Measurements from ENCODE around the gene CENPT.

The CENPT gene

DNA sequence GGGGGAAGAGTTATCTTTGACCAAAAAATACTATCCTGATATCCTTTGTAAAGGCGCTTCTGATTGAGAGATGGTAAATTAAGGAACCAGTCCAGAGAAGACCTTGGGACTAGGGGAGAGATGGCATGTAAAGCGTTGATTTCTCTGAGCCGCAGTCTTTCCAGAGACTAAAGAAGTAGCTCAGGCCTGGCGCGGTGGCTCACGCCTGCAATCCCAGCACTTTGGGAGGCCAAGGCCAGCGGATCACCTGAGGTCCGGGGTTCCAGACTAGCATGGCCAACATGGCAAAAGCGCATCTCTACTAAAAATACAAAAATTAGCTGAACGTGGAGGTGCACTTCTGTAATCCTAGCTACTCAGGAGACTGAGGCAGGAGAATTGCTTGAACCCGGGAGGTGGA is 625 bp upstream of the CENPT start:
- H4K91ac ChIP-seq (ENCODE audit: low read depth, low read length, poor library complexity), result no peak overlapping the region
- H3K36me3 ChIP-seq (replicated peaks in 1 of 2; ENCODE audit: control insufficient read depth in 2 of 2, insufficient read depth in 2 of 2, low read length in 2 of 2), result peaks cover 4 to 47% of the 10 kb centered on the region in 2 donors
- peaks cover 21% of the 10 kb centered on the region in 2 donors for H3K4me1 ChIP-seq (ENCODE audit: control insufficient read depth in 2 of 2, insufficient read depth in 1 of 2, low read depth in 1 of 2, low read length in 2 of 2)
- H3K4ac ChIP-seq (ENCODE audit: low read length), result no peak overlapping the region
- peak overlapping the region; percentile 83 for H3K4me2 ChIP-seq (ENCODE audit: insufficient read depth, low read length, poor library complexity, severe bottlenecking)
- no peaks in the 10 kb centered on the region for H3K27me3 ChIP-seq (ENCODE audit: control insufficient read depth in 3 of 3, insufficient read depth in 3 of 3, low read depth in 1 of 3, low read length in 3 of 3)
- H2BK15ac ChIP-seq (ENCODE audit: low read length), result no peak overlapping the region
- WGBS, 2 donors (ENCODE audit: extremely low coverage in 2 of 2, insufficient read length in 2 of 2, insufficient replicate concordance in 1 of 2), result no CpG with 5 or more reads among the region's 11 CpGs
- no peak overlapping the region for H3K9ac ChIP-seq (ENCODE audit: low read depth, low read length, poor library complexity)
- H2BK5ac ChIP-seq (ENCODE audit: low read length), result no peak overlapping the region
- H4K8ac ChIP-seq (ENCODE audit: low read depth, low read length), result no peak overlapping the region
- H2BK12ac ChIP-seq (ENCODE audit: low read length), result no peak overlapping the region
- H3K27ac ChIP-seq (replicated peaks; ENCODE audit: low read length), result no peak overlapping the region
- no peak overlapping the region for H3K14ac ChIP-seq (ENCODE audit: low read length)
- H3K18ac ChIP-seq (ENCODE audit: low read length), result no peak overlapping the region
- no peak overlapping the region for H2AK5ac ChIP-seq (ENCODE audit: low read depth, low read length)
- no peak overlapping the region for H2BK120ac ChIP-seq (ENCODE audit: low read depth, low read length)
- H3K79me1 ChIP-seq (ENCODE audit: low read depth, low read length), result peaks cover 10% of the 10 kb centered on the region
- H3K23ac ChIP-seq (ENCODE audit: low read depth, low read length, poor library complexity), result no peak overlapping the region
- no peak for DNase-seq (ENCODE audit: low spot score)
- no peaks in the 10 kb centered on the region for H3K9me3 ChIP-seq (replicated peaks in 1 of 2; ENCODE audit: control insufficient read depth in 2 of 2, insufficient read depth in 1 of 2, low read depth in 1 of 2, low read length in 2 of 2)
- no peak overlapping the region for H2AFZ ChIP-seq (ENCODE audit: low read length)
- H3K4me3 ChIP-seq (ENCODE audit: low read length in 2 of 2), result peak overlapping the region in 1 of 2 donors; percentile 97

GRCh38 chr16:67846320-67847063 is 1.0 kb downstream of the CENPT start, which contains the start of gene NUTF2:
Gene NUTF2 (plus strand): TSS chr16:67846933. CDS start chr16:67865131, 18,198 bp downstream.
- peak within 1 kb of the TSS; percentile 83 for H3K23ac ChIP-seq (ENCODE audit: low read depth, low read length, poor library complexity)
- H3K9ac ChIP-seq (ENCODE audit: low read depth, low read length, poor library complexity), result peak within 1 kb of the TSS; percentile 97
- peaks cover 15% of the 10 kb centered on the region for H3K79me1 ChIP-seq (ENCODE audit: low read depth, low read length)
- H3K27ac ChIP-seq (replicated peaks; ENCODE audit: low read length), result peak within 1 kb of the TSS; percentile 89
- peaks cover 4 to 33% of the 10 kb centered on the region in 2 donors for H3K36me3 ChIP-seq (replicated peaks in 1 of 2; ENCODE audit: control insufficient read depth in 2 of 2, insufficient read depth in 2 of 2, low read length in 2 of 2)
- H2BK5ac ChIP-seq (ENCODE audit: low read length), result peak within 1 kb of the TSS; percentile 79
- no peak within 1 kb of the TSS for H4K8ac ChIP-seq (ENCODE audit: low read depth, low read length)
- peak within 1 kb of the TSS; percentile 97 to 98 for H3K4me3 ChIP-seq (ENCODE audit: low read length in 2 of 2)
- no peak within 1 kb of the TSS for H4K91ac ChIP-seq (ENCODE audit: low read depth, low read length, poor library complexity)
- H3K14ac ChIP-seq (ENCODE audit: low read length), result peak within 1 kb of the TSS; percentile 75
- H3K4me2 ChIP-seq (ENCODE audit: insufficient read depth, low read length, poor library complexity, severe bottlenecking), result peak within 1 kb of the TSS; percentile 83
- peak within 1 kb of the TSS; percentile 73 for H2AK5ac ChIP-seq (ENCODE audit: low read depth, low read length)
- peak; percentile 99 for DNase-seq (ENCODE audit: low spot score)
- no CpG with 5 or more reads among the region's 57 CpGs for WGBS, 2 donors (ENCODE audit: extremely low coverage in 2 of 2, insufficient read length in 2 of 2, insufficient replicate concordance in 1 of 2)
- no peaks in the 10 kb centered on the region for H3K9me3 ChIP-seq (replicated peaks in 1 of 2; ENCODE audit: control insufficient read depth in 2 of 2, insufficient read depth in 1 of 2, low read depth in 1 of 2, low read length in 2 of 2)
- no peak within 1 kb of the TSS for H3K4ac ChIP-seq (ENCODE audit: low read length)
- H3K4me1 ChIP-seq (ENCODE audit: control insufficient read depth in 2 of 2, insufficient read depth in 1 of 2, low read depth in 1 of 2, low read length in 2 of 2), result peaks cover 22 to 23% of the 10 kb centered on the region in 2 donors
- peak within 1 kb of the TSS; percentile 55 for H2BK15ac ChIP-seq (ENCODE audit: low read length)
- peak within 1 kb of the TSS; percentile 81 for H2AFZ ChIP-seq (ENCODE audit: low read length)
- H3K27me3 ChIP-seq (ENCODE audit: control insufficient read depth in 3 of 3, insufficient read depth in 3 of 3, low read depth in 1 of 3, low read length in 3 of 3), result no peaks in the 10 kb centered on the region
- peak within 1 kb of the TSS; percentile 94 for H3K18ac ChIP-seq (ENCODE audit: low read length)
- H2BK12ac ChIP-seq (ENCODE audit: low read length), result no peak within 1 kb of the TSS
- H2BK120ac ChIP-seq (ENCODE audit: low read depth, low read length), result no peak within 1 kb of the TSS

DNA sequence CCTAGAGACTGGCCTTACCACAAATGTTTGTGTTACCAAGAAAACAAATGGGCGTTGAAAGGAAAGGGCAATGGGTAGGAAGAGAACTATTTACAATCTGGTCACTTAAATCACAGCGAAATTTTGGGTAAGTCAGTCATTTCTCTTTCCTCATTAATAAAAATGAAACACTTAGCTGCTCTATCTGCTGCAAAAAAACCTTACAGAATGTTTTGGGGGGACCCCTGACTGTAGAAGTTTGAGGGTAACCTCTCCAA is 1.5 kb downstream of the CENPT start:
- H3K9ac ChIP-seq (ENCODE audit: low read depth, low read length, poor library complexity), result peak overlapping the region; percentile 32
- H3K27me3 ChIP-seq (ENCODE audit: control insufficient read depth in 3 of 3, insufficient read depth in 3 of 3, low read depth in 1 of 3, low read length in 3 of 3), result no peaks in the 10 kb centered on the region
- H2AFZ ChIP-seq (ENCODE audit: low read length), result peak overlapping the region; percentile 81
- H2BK15ac ChIP-seq (ENCODE audit: low read length), result no peak overlapping the region
- H2AK5ac ChIP-seq (ENCODE audit: low read depth, low read length), result no peak overlapping the region
- no peak overlapping the region for H2BK120ac ChIP-seq (ENCODE audit: low read depth, low read length)
- DNase-seq (ENCODE audit: low spot score), result no peak
- no peak overlapping the region for H3K14ac ChIP-seq (ENCODE audit: low read length)
- no peak overlapping the region for H4K8ac ChIP-seq (ENCODE audit: low read depth, low read length)
- no peak overlapping the region for H4K91ac ChIP-seq (ENCODE audit: low read depth, low read length, poor library complexity)
- no peak overlapping the region for H3K18ac ChIP-seq (ENCODE audit: low read length)
- H3K23ac ChIP-seq (ENCODE audit: low read depth, low read length, poor library complexity), result no peak overlapping the region
- no peaks in the 10 kb centered on the region for H3K9me3 ChIP-seq (replicated peaks in 1 of 2; ENCODE audit: control insufficient read depth in 2 of 2, insufficient read depth in 1 of 2, low read depth in 1 of 2, low read length in 2 of 2)
- H3K4me2 ChIP-seq (ENCODE audit: insufficient read depth, low read length, poor library complexity, severe bottlenecking), result peak overlapping the region; percentile 76
- peak overlapping the region; percentile 89 for H3K27ac ChIP-seq (replicated peaks; ENCODE audit: low read length)
- WGBS, 2 donors (ENCODE audit: extremely low coverage in 2 of 2, insufficient read length in 2 of 2, insufficient replicate concordance in 1 of 2), result no CpG with 5 or more reads among the region's 2 CpGs
- peaks cover 14% of the 10 kb centered on the region for H3K79me1 ChIP-seq (ENCODE audit: low read depth, low read length)
- no peak overlapping the region for H3K4ac ChIP-seq (ENCODE audit: low read length)
- H2BK12ac ChIP-seq (ENCODE audit: low read length), result no peak overlapping the region
- peaks cover 22 to 23% of the 10 kb centered on the region in 2 donors for H3K4me1 ChIP-seq (ENCODE audit: control insufficient read depth in 2 of 2, insufficient read depth in 1 of 2, low read depth in 1 of 2, low read length in 2 of 2)
- peak overlapping the region; percentile 79 for H2BK5ac ChIP-seq (ENCODE audit: low read length)
- peak overlapping the region; percentile 82 to 97 for H3K4me3 ChIP-seq (ENCODE audit: low read length in 2 of 2)
- H3K36me3 ChIP-seq (replicated peaks in 1 of 2; ENCODE audit: control insufficient read depth in 2 of 2, insufficient read depth in 2 of 2, low read length in 2 of 2), result peaks cover 4 to 32% of the 10 kb centered on the region in 2 donors

GRCh38 chr16:67845291-67846062 is 2.0 kb downstream of the CENPT start:
- WGBS, 2 donors (ENCODE audit: extremely low coverage in 2 of 2, insufficient read length in 2 of 2, insufficient replicate concordance in 1 of 2), result no CpG with 5 or more reads among the region's 5 CpGs
- Histone ChIP-seq H2AK5ac (ENCODE audit: low read depth, low read length) (peak overlapping the region; percentile 49), H3K36me3 (replicated peaks in 1 of 2; ENCODE audit: control insufficient read depth in 2 of 2, insufficient read depth in 2 of 2, low read length in 2 of 2) (peaks cover 4 to 30% of the 10 kb centered on the region in 2 donors), H2BK12ac (ENCODE audit: low read length) (no peak overlapping the region), H4K91ac (ENCODE audit: low read depth, low read length, poor library complexity) (no peak overlapping the region), H3K4me1 (ENCODE audit: control insufficient read depth in 2 of 2, insufficient read depth in 1 of 2, low read depth in 1 of 2, low read length in 2 of 2) (peaks cover 22 to 23% of the 10 kb centered on the region in 2 donors), H4K8ac (ENCODE audit: low read depth, low read length) (no peak overlapping the region), H3K18ac (ENCODE audit: low read length) (no peak overlapping the region), H2AFZ (ENCODE audit: low read length) (peak overlapping the region; percentile 81), H3K4me3 (ENCODE audit: low read length in 2 of 2) (peak overlapping the region in 1 of 2 donors; percentile 97), H3K9ac (ENCODE audit: low read depth, low read length, poor library complexity) (peak overlapping the region; percentile 32), H3K27me3 (ENCODE audit: control insufficient read depth in 3 of 3, insufficient read depth in 3 of 3, low read depth in 1 of 3, low read length in 3 of 3) (no peaks in the 10 kb centered on the region), H3K23ac (ENCODE audit: low read depth, low read length, poor library complexity) (no peak overlapping the region), H3K4ac (ENCODE audit: low read length) (no peak overlapping the region), H2BK120ac (ENCODE audit: low read depth, low read length) (no peak overlapping the region), H3K9me3 (replicated peaks in 1 of 2; ENCODE audit: control insufficient read depth in 2 of 2, insufficient read depth in 1 of 2, low read depth in 1 of 2, low read length in 2 of 2) (no peaks in the 10 kb centered on the region), H3K27ac (replicated peaks; ENCODE audit: low read length) (peak overlapping the region; percentile 89), H3K79me1 (ENCODE audit: low read depth, low read length) (peaks cover 14% of the 10 kb centered on the region), H3K14ac (ENCODE audit: low read length) (no peak overlapping the region), H3K4me2 (ENCODE audit: insufficient read depth, low read length, poor library complexity, severe bottlenecking) (peak overlapping the region; percentile 76), H2BK5ac (ENCODE audit: low read length) (no peak overlapping the region), H2BK15ac (ENCODE audit: low read length) (no peak overlapping the region)
- no peak for DNase-seq (ENCODE audit: low spot score)

Data from neuronal stem cell (in vitro differentiated cells).